Progenitor cell of endocrine pancreas (in vitro differentiated cells): ENCODE data around the gene DIP2C. TPM values are rescaled to one million over a fixed set of nuclear protein-coding genes. Genes with fewer than 3 reads are reported as not detected.
"Not testable (repeated sequence)": the region's sequence is repeated elsewhere in the genome, so short reads cannot be mapped to it uniquely, and the experiment has no call there.

Source experiments
- DNase-seq: peaks from one replicate; pipeline ENCODE4 v3.0.0; 2021; ENCODE audit warnings: low spot score; ENCODE audit not compliant: unreplicated experiment
- H3K27ac Mint-ChIP-seq: 2 replicates; pipeline ENCODE4 v1.8.0; 2021; ENCODE audit warnings: mild to moderate bottlenecking, moderate library complexity, mixed read lengths
- H3K27me3 Mint-ChIP-seq: 2 replicates; pipeline ENCODE4 v1.8.0; 2021; ENCODE audit warnings: mixed read lengths
- H3K36me3 Mint-ChIP-seq: 2 replicates; pipeline ENCODE4 v1.8.0; 2022; ENCODE audit warnings: mixed read lengths; ENCODE audit not compliant: insufficient read depth
- H3K4me1 Mint-ChIP-seq: 2 replicates; pipeline ENCODE4 v1.8.0; 2021; ENCODE audit warnings: low read depth, mixed read lengths
- H3K4me3 Mint-ChIP-seq: 2 replicates; pipeline ENCODE4 v1.8.0; 2021; ENCODE audit warnings: low read depth, mild to moderate bottlenecking, moderate library complexity, mixed read lengths
- H3K9me3 Mint-ChIP-seq: 2 replicates; pipeline ENCODE4 v1.8.0; 2021; ENCODE audit warnings: low read depth, mixed read lengths
- total RNA-seq: library from RNA; stranded (reverse); gene quantifications from 2 replicates; pipeline ENCODE4 v1.2.1, GENCODE V29; 2021
- TF ChIP-seq, protein P1 (sequence below): fragments of 200-600 bp; sonication (generic); IDR thresholded peaks from one replicate; pipeline ENCODE4 v1.5.0; 2021; ENCODE audit warnings: antibody characterized with exemption, mild to moderate bottlenecking; ENCODE audit not compliant: unreplicated experiment

DIP2C gene
- total RNA-seq, 1 donor from 2014 or later = 27.2 TPM

DNA sequence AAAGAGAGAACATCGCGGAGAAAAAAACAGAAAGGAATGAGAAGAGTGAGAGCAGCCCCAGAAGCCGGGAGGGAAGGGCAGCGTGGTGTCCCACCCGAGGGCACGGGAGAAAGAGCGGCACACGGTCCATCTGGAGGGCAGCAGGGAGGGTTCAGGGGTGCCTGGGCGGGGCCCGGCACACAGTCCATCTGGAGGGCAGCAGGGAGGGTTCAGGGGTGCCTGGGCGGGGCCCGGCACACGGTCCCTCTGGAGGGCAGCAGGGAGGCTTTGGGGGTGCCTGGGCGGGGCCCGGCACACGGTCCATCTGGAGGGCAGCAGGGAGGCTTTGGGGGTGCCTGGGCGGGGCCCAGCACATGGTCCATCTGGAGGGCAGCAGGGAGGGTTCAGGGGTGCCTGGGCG is 381.8 kb downstream of the DIP2C start:
- DNase-seq = no peak
- H3K27me3 Mint-ChIP-seq = no peaks in the 10 kb centered on the region
- peaks cover 5% of the 10 kb centered on the region for H3K36me3 Mint-ChIP-seq
- TF ChIP-seq, protein P1, sequence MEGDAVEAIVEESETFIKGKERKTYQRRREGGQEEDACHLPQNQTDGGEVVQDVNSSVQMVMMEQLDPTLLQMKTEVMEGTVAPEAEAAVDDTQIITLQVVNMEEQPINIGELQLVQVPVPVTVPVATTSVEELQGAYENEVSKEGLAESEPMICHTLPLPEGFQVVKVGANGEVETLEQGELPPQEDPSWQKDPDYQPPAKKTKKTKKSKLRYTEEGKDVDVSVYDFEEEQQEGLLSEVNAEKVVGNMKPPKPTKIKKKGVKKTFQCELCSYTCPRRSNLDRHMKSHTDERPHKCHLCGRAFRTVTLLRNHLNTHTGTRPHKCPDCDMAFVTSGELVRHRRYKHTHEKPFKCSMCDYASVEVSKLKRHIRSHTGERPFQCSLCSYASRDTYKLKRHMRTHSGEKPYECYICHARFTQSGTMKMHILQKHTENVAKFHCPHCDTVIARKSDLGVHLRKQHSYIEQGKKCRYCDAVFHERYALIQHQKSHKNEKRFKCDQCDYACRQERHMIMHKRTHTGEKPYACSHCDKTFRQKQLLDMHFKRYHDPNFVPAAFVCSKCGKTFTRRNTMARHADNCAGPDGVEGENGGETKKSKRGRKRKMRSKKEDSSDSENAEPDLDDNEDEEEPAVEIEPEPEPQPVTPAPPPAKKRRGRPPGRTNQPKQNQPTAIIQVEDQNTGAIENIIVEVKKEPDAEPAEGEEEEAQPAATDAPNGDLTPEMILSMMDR = no peak
- H3K27ac Mint-ChIP-seq = peak overlapping the region; percentile 86
- peaks cover 13% of the 10 kb centered on the region for H3K4me1 Mint-ChIP-seq
- H3K9me3 Mint-ChIP-seq = no peaks in the 10 kb centered on the region
- H3K4me3 Mint-ChIP-seq = no peak overlapping the region

DNA sequence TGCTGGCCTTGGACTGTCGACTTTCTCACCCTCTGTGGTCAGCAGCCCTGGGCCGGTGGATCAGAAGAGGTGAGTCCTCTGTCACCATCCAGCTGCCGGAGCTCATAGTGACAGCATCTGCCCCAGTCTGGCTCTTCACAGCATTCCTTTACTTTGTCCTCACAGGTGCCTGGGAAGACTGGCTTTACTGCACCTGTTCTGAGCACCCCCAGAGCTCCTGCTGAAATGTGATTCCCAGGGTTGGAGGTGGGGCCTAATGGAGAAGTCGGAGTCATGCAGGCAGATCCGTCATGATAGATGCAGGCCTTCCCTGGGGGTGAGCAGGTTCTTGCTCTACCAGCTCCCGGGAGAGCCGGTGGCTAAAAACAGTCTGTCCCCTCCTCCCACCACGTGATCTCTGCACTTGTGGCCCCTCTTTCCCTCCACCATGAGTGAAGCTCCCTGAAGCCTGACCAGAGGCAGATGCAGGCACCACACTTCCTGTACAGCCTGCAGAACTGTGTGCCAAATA is 382.7 kb downstream of the DIP2C start:
- H3K4me1 Mint-ChIP-seq = peaks cover 13% of the 10 kb centered on the region
- H3K9me3 Mint-ChIP-seq = no peaks in the 10 kb centered on the region
- H3K4me3 Mint-ChIP-seq = no peak overlapping the region
- peak overlapping the region; percentile 86 for H3K27ac Mint-ChIP-seq
- no peak for DNase-seq
- H3K27me3 Mint-ChIP-seq = no peaks in the 10 kb centered on the region
- peaks cover 5% of the 10 kb centered on the region for H3K36me3 Mint-ChIP-seq
- TF ChIP-seq, protein P1 = no peak

DNA sequence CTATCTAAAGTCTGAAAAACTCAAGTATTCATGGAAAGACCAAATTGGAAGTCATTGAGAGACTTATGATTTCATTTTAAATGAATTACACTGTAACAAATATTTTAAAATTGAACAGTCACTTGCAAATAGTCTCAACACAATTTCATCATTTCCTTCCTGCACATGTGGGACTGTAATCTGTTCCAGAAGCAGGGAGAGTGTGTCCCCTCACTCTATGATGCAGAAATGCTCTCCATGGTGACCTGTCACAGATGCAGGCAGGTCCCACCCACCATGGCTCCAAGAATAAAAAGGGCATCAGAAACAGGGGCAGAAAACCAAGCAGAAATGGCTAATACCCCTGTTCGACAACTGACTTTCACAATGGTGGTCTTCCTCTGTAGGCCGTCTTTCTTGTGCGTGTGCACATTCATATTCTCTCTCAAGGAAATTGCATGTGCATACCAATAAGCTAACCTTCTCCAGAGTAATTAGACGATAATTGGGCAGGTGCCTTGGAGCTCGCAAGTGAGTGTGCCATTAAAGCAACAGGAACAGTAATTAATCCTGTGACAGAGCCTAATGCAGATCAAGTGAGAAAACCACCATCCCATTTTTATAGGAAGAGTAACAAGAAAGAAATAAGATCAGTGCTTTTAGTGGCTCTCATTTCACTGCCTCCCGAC is 383.3 kb downstream of the DIP2C start:
- Mint-ChIP-seq H3K27ac (peak overlapping the region; percentile 86), H3K27me3 (no peaks in the 10 kb centered on the region), H3K4me1 (peaks cover 13% of the 10 kb centered on the region), H3K4me3 (no peak overlapping the region), H3K36me3 (peaks cover 9% of the 10 kb centered on the region), H3K9me3 (no peaks in the 10 kb centered on the region)
- TF ChIP-seq, protein P1 = no peak
- DNase-seq = no peak

DNA sequence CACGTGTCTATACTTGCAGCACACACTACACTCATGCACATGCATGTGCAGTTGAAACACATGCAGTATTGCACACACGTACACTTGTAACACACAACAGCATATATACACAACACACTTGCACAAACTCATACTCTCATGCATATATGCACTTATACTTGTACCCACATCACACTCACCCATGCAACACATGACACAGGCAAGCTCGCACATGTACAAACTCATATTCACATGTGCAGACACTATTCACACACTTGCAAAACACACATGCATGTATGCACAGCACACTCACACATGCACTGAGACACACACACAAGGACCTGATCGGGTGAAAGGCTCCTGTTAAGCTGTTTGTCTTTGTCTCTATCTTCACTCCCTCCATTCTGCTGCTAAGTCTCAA is 384.4 kb downstream of the DIP2C start:
- DNase-seq = no peak
- Mint-ChIP-seq H3K9me3 (no peaks in the 10 kb centered on the region), H3K27ac (no peak overlapping the region), H3K4me3 (no peak overlapping the region), H3K4me1 (peaks cover 13% of the 10 kb centered on the region), H3K36me3 (peaks cover 15% of the 10 kb centered on the region), H3K27me3 (no peaks in the 10 kb centered on the region)
- TF ChIP-seq, protein P1 = no peak

DNA sequence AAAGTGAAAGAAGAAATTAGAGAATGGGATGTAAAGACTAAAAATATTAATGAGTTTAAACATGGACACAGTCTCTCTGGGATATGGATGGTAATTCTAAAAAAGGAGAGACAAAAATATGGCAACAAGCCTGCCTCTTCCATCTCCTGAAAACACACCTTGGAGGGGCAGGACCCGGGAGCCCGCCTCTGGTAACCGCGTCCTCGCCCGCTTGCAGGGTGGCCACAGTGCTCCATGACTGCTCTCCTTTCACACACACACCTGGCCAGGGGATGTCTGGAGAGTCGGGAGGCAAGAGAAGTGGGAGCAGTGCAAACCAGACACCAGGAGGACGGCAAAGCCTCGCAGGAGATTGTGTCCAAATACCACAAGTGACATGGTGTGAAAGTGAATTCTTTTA is 387.9 kb downstream of the DIP2C start:
- Mint-ChIP-seq H3K27me3 (no peaks in the 10 kb centered on the region), H3K27ac (peak overlapping the region; percentile 63), H3K4me1 (peaks cover 3% of the 10 kb centered on the region), H3K4me3 (no peak overlapping the region), H3K36me3 (peaks cover 14% of the 10 kb centered on the region), H3K9me3 (no peaks in the 10 kb centered on the region)
- TF ChIP-seq, protein P1 = no peak
- no peak for DNase-seq

DNA sequence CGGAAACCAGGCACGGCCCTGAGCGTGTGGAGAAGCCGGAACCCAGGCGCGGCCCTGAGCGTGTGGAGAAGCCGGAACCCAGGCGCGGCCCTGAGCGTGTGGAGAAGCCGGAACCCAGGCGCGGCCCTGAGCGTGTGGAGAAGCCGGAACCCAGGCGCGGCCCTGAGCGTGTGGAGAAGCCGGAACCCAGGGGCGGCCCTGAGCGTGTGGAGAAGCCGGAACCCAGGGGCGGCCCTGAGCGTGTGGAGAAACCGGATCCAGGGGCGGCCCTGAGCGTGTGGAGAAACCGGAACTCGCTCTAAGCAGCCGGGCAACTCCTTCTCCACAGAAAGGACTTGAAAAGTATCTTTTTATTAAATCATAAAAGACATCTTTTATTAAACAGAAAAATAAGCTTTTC is 388.9 kb downstream of the DIP2C start:
- H3K4me1 Mint-ChIP-seq, H3K27me3 Mint-ChIP-seq, H3K4me3 Mint-ChIP-seq, H3K9me3 Mint-ChIP-seq, H3K27ac Mint-ChIP-seq, DNase-seq: not testable (repeated sequence)
- peaks cover 17% of the 10 kb centered on the region for H3K36me3 Mint-ChIP-seq
